Neuronal stem cell (in vitro differentiated cells): ENCODE results near the gene COX6B1.

Source experiments
- DNase-seq: peaks from one replicate; pipeline ENCODE4 v3.0.0-alpha.2; 2013; ENCODE audit warnings: low spot score
- H2AFZ ChIP-seq: one replicate; pipeline ENCODE4 v1.6.1; 2013; ENCODE audit warnings: mild to moderate bottlenecking, low read length, inconsistent platforms
- H2AK5ac ChIP-seq: 2 replicates; pipeline ENCODE4 v1.6.1; 2013; ENCODE audit warnings: low read depth, mild to moderate bottlenecking, inconsistent platforms, low read length, moderate library complexity, mixed read lengths
- H2BK120ac ChIP-seq: 2 replicates; pipeline ENCODE4 v1.6.1; 2013; ENCODE audit warnings: low read depth, mild to moderate bottlenecking, inconsistent platforms, low read length, moderate library complexity, mixed read lengths
- H2BK12ac ChIP-seq: one replicate; pipeline ENCODE4 v1.6.1; 2013; ENCODE audit warnings: low read length, inconsistent platforms
- H2BK15ac ChIP-seq: 2 replicates; pipeline ENCODE4 v1.6.1; 2013; ENCODE audit warnings: mild to moderate bottlenecking, low read length, inconsistent platforms, mixed read lengths
- H2BK5ac ChIP-seq: one replicate; pipeline ENCODE4 v1.6.1; 2013; ENCODE audit warnings: inconsistent platforms, mild to moderate bottlenecking, low read length, moderate library complexity
- H3K14ac ChIP-seq: one replicate; pipeline ENCODE4 v1.6.1; 2013; ENCODE audit warnings: low read length, inconsistent platforms
- H3K18ac ChIP-seq: 2 replicates; pipeline ENCODE4 v1.6.1; 2013; ENCODE audit warnings: low read length, inconsistent platforms
- H3K23ac ChIP-seq: 2 replicates; pipeline ENCODE4 v1.6.1; 2013; ENCODE audit warnings: low read depth, mild to moderate bottlenecking, mixed read lengths, low read length, inconsistent platforms; ENCODE audit not compliant: poor library complexity
- H3K27ac ChIP-seq: replicated peaks from 3 replicates; pipeline ENCODE4 v1.5.1; 2013; ENCODE audit warnings: low read length, inconsistent platforms
- H3K27me3 ChIP-seq, 3 experiments: 2 replicates each; pipeline ENCODE4 v1.6.1; 2013; ENCODE audit warnings: low read length in 3 of 3, mild to moderate bottlenecking in 2 of 3, inconsistent platforms in 1 of 3, low read depth in 1 of 3, mixed read lengths in 1 of 3, moderate library complexity in 1 of 3; ENCODE audit not compliant: control insufficient read depth in 3 of 3, insufficient read depth in 3 of 3
- H3K36me3 ChIP-seq, 2 donors: replicated peaks in 1 of 2; 2 replicates each; pipeline ENCODE4 v1.6.1; 2013; ENCODE audit warnings: low read length in 2 of 2; ENCODE audit not compliant: control insufficient read depth in 2 of 2, insufficient read depth in 2 of 2
- H3K4ac ChIP-seq: 2 replicates; pipeline ENCODE4 v1.6.1; 2013; ENCODE audit warnings: inconsistent platforms, mild to moderate bottlenecking, low read length, moderate library complexity
- H3K4me1 ChIP-seq, 2 donors: 1 replicate in 1 of 2; 2 replicates in 1 of 2; pipeline ENCODE4 v1.6.1; 2013; ENCODE audit warnings: low read length in 2 of 2, low read depth in 1 of 2; ENCODE audit not compliant: control insufficient read depth in 2 of 2, insufficient read depth in 1 of 2
- H3K4me2 ChIP-seq: one replicate; pipeline ENCODE4 v1.6.1; 2013; ENCODE audit warnings: mild to moderate bottlenecking, low read length, inconsistent platforms; ENCODE audit not compliant: insufficient read depth, poor library complexity, severe bottlenecking
- H3K4me3 ChIP-seq, 2 donors: 2 replicates each; pipeline ENCODE4 v1.5.1; 2013; ENCODE audit warnings: low read length in 2 of 2, mild to moderate bottlenecking in 2 of 2, inconsistent platforms in 1 of 2, moderate library complexity in 1 of 2
- H3K79me1 ChIP-seq: one replicate; pipeline ENCODE4 v1.6.1; 2013; ENCODE audit warnings: low read depth, mild to moderate bottlenecking, inconsistent platforms, low read length, moderate library complexity
- H3K9ac ChIP-seq: one replicate; pipeline ENCODE4 v1.6.1; 2013; ENCODE audit warnings: mild to moderate bottlenecking, low read depth, low read length, inconsistent platforms; ENCODE audit not compliant: poor library complexity
- H3K9me3 ChIP-seq, 2 donors: replicated peaks in 1 of 2; 2 replicates each; pipeline versions ENCODE3 to v1.6.1; 2013; ENCODE audit warnings: low read length in 2 of 2, mild to moderate bottlenecking in 2 of 2, inconsistent platforms in 1 of 2, low read depth in 1 of 2, mixed read lengths in 1 of 2, moderate library complexity in 1 of 2; ENCODE audit not compliant: control insufficient read depth in 2 of 2, insufficient read depth in 1 of 2
- H4K8ac ChIP-seq: one replicate; pipeline ENCODE4 v1.6.1; 2013; ENCODE audit warnings: low read depth, mild to moderate bottlenecking, inconsistent platforms, low read length, moderate library complexity
- H4K91ac ChIP-seq: one replicate; pipeline ENCODE4 v1.6.1; 2013; ENCODE audit warnings: low read length, low read depth, mild to moderate bottlenecking, inconsistent platforms; ENCODE audit not compliant: poor library complexity
- WGBS, 2 donors: extraction: QIAGEN DNeasy Blood & Tissue Kit; methylation state at CpG; one replicate each; pipeline ENCODE4 v1.1.7; 2013; ENCODE audit warnings: missing lambda C conversion rate in 2 of 2, mixed read lengths in 1 of 2; ENCODE audit not compliant: insufficient read length in 2 of 2, insufficient replicate concordance in 1 of 2; ENCODE audit errors: extremely low coverage in 2 of 2; 5-methylcytosine and 5-hydroxymethylcytosine counted together

The COX6B1 gene

GRCh38 chr19:35656700-35657099 lies 8.6 kb downstream of the COX6B1 start:
- no peak for DNase-seq
- H2BK15ac ChIP-seq: no peak overlapping the region
- no peak overlapping the region for H3K4me2 ChIP-seq
- no peak overlapping the region for H3K14ac ChIP-seq
- no peaks in the 10 kb centered on the region for H3K79me1 ChIP-seq
- no peak overlapping the region for H3K4ac ChIP-seq
- no peak overlapping the region for H3K9ac ChIP-seq
- no peak overlapping the region for H2BK12ac ChIP-seq
- H3K18ac ChIP-seq: no peak overlapping the region
- no peak overlapping the region for H4K91ac ChIP-seq
- WGBS, 2 donors: no CpG with 5 or more reads among the region's 6 CpGs
- H3K36me3 ChIP-seq: peaks cover 22 to 83% of the 10 kb centered on the region in 2 donors
- H4K8ac ChIP-seq: no peak overlapping the region
- no peak overlapping the region for H3K23ac ChIP-seq
- H3K4me3 ChIP-seq: no peak overlapping the region
- H2BK120ac ChIP-seq: no peak overlapping the region
- no peak overlapping the region for H3K27ac ChIP-seq
- H3K9me3 ChIP-seq: no peaks in the 10 kb centered on the region
- H3K27me3 ChIP-seq: no peaks in the 10 kb centered on the region
- H2AK5ac ChIP-seq: no peak overlapping the region
- H2BK5ac ChIP-seq: no peak overlapping the region
- no peaks in the 10 kb centered on the region for H3K4me1 ChIP-seq
- no peak overlapping the region for H2AFZ ChIP-seq

GRCh38 chr19:35657904-35658700 lies 10.0 kb downstream of the COX6B1 start:
- no peak overlapping the region for H3K4me3 ChIP-seq
- H3K36me3 ChIP-seq: peaks cover 22 to 90% of the 10 kb centered on the region in 2 donors
- H2BK5ac ChIP-seq: no peak overlapping the region
- H3K14ac ChIP-seq: no peak overlapping the region
- no peak for DNase-seq
- no peak overlapping the region for H4K91ac ChIP-seq
- no peak overlapping the region for H3K27ac ChIP-seq
- no peak overlapping the region for H4K8ac ChIP-seq
- no peaks in the 10 kb centered on the region for H3K9me3 ChIP-seq
- no peak overlapping the region for H3K9ac ChIP-seq
- H3K23ac ChIP-seq: no peak overlapping the region
- WGBS, 2 donors: no CpG with 5 or more reads among the region's 15 CpGs
- no peaks in the 10 kb centered on the region for H3K79me1 ChIP-seq
- H2BK15ac ChIP-seq: no peak overlapping the region
- no peak overlapping the region for H3K4me2 ChIP-seq
- no peak overlapping the region for H2AK5ac ChIP-seq
- H3K4me1 ChIP-seq: no peaks in the 10 kb centered on the region
- H2BK12ac ChIP-seq: no peak overlapping the region
- H3K18ac ChIP-seq: no peak overlapping the region
- no peak overlapping the region for H2AFZ ChIP-seq
- H2BK120ac ChIP-seq: no peak overlapping the region
- no peaks in the 10 kb centered on the region for H3K27me3 ChIP-seq
- no peak overlapping the region for H3K4ac ChIP-seq

- Histone ChIP-seq H3K4me2 (no peak overlapping the region), H2BK120ac (no peak overlapping the region), H3K36me3 (peaks cover 15 to 67% of the 10 kb centered on the region in 2 donors), H3K9me3 (no peaks in the 10 kb centered on the region), H2BK12ac (no peak overlapping the region), H3K4me1 (no peaks in the 10 kb centered on the region), H4K91ac (no peak overlapping the region), H4K8ac (no peak overlapping the region), H3K4me3 (no peak overlapping the region), H2AFZ (no peak overlapping the region), H3K9ac (no peak overlapping the region), H2AK5ac (no peak overlapping the region), H3K23ac (no peak overlapping the region), H2BK15ac (no peak overlapping the region), H3K14ac (no peak overlapping the region), H3K79me1 (no peaks in the 10 kb centered on the region), H3K4ac (no peak overlapping the region), H2BK5ac (no peak overlapping the region), H3K18ac (no peak overlapping the region), H3K27me3 (no peaks in the 10 kb centered on the region), H3K27ac (no peak overlapping the region)
- no CpG with 5 or more reads among the region's 6 CpGs for WGBS, 2 donors
- DNase-seq: no peak
Measured at GRCh38 chr19:35661995-35662340, 13.8 kb downstream of the COX6B1 start.

- H3K4me2 ChIP-seq: no peak overlapping the region
- DNase-seq: no peak
- no peak overlapping the region for H2AFZ ChIP-seq
- no CpG with 5 or more reads among the region's 3 CpGs for WGBS, 2 donors
- no peak overlapping the region for H2BK12ac ChIP-seq
- no peak overlapping the region for H3K4ac ChIP-seq
- H3K9ac ChIP-seq: no peak overlapping the region
- no peak overlapping the region for H3K23ac ChIP-seq
- H3K18ac ChIP-seq: no peak overlapping the region
- no peak overlapping the region for H4K91ac ChIP-seq
- H3K4me3 ChIP-seq: no peak overlapping the region
- H3K36me3 ChIP-seq: peaks cover 3 to 46% of the 10 kb centered on the region in 2 donors
- H2BK120ac ChIP-seq: no peak overlapping the region
- no peak overlapping the region for H3K27ac ChIP-seq
- no peaks in the 10 kb centered on the region for H3K4me1 ChIP-seq
- no peaks in the 10 kb centered on the region for H3K9me3 ChIP-seq
- H2BK5ac ChIP-seq: no peak overlapping the region
- H3K27me3 ChIP-seq: no peaks in the 10 kb centered on the region
- no peak overlapping the region for H3K14ac ChIP-seq
- H3K79me1 ChIP-seq: no peaks in the 10 kb centered on the region
- no peak overlapping the region for H2BK15ac ChIP-seq
- H4K8ac ChIP-seq: no peak overlapping the region
- no peak overlapping the region for H2AK5ac ChIP-seq
Measured at GRCh38 chr19:35663981-35664380, 15.9 kb downstream of the COX6B1 start.
